Esophagus muscularis mucosa (tissue), 4 donors: ENCODE results near the gene ADAMTSL1. TPM values are rescaled to one million over a fixed set of nuclear protein-coding genes. Genes with fewer than 3 reads are reported as not detected.

Experiments used
- DNase-seq: peaks from one replicate; pipeline ENCODE4 v3.0.0-alpha.2; 2017; ENCODE audit errors: extremely low spot score
- H3K27ac ChIP-seq, 4 donors: fragments of 200-600 bp; sonication (generic); replicated peaks in 1 of 4; 1 replicate in 3 of 4; 2 replicates in 1 of 4; pipeline ENCODE4 v1.5.1; 2016 to 2019; ENCODE audit warnings: mild to moderate bottlenecking in 1 of 4
- H3K27me3 ChIP-seq, 4 donors: fragments of 200-600 bp; sonication (generic); one replicate each; pipeline versions ENCODE4 v1.5.1 to v1.6.0; 2016 to 2019
- H3K36me3 ChIP-seq, 4 donors: fragments of 200-600 bp; sonication (generic); one replicate each; pipeline ENCODE4 v1.5.1; 2016 to 2019
- H3K4me1 ChIP-seq, 4 donors: fragments of 200-600 bp; sonication (generic); one replicate each; pipeline ENCODE4 v1.5.1; 2016 to 2019
- H3K4me3 ChIP-seq, 4 donors: fragments of 200-600 bp; sonication (generic); 1 replicate in 2 of 4; 2 replicates in 2 of 4; pipeline ENCODE4 v1.5.1; 2016 to 2019; ENCODE audit warnings: mild to moderate bottlenecking in 4 of 4, moderate library complexity in 1 of 4
- H3K9me3 ChIP-seq, 4 donors: fragments of 200-600 bp; sonication (generic); 1 replicate in 3 of 4; 2 replicates in 1 of 4; pipeline ENCODE4 v1.5.1; 2016 to 2019
- CTCF ChIP-seq, 3 experiments: fragments of 200-600 bp in 2 of 3; fragments of 450-650 bp in 1 of 3; sonication (generic) in 2 of 3; IDR thresholded peaks; one replicate each; pipeline ENCODE4 v1.5.1; 2017 to 2019; ENCODE audit warnings: antibody characterized with exemption in 3 of 3, mild to moderate bottlenecking in 2 of 3, moderate library complexity in 1 of 3
- EP300 ChIP-seq: sonication (generic); formaldehyde crosslinking; IDR thresholded peaks from one replicate; pipeline ENCODE4 v1.6.1; 2017; ENCODE audit warnings: antibody characterized with exemption
- POLR2A ChIP-seq: fragments of 450-650 bp; IDR thresholded peaks from one replicate; pipeline ENCODE4 v1.6.1; 2017; ENCODE audit warnings: antibody characterized with exemption, moderate library complexity, mild to moderate bottlenecking, low read depth
- POLR2AphosphoS5 ChIP-seq, 2 donors: sonication (generic); formaldehyde crosslinking; IDR thresholded peaks; one replicate each; pipeline ENCODE4 v1.6.1; 2017; ENCODE audit warnings: antibody characterized with exemption in 2 of 2
- WGBS: methylation state at CpG from one replicate; pipeline ENCODE4 v1.1.5; 2018; 5-methylcytosine and 5-hydroxymethylcytosine counted together
- intact Hi-C: fragments of 100-400 bp; cut with DNase I; formaldehyde crosslinking; loops from one replicate; pipeline ENCODE4 v1.15.1; 2023
- total RNA-seq, 4 donors: library from RNA; depleted of rRNA; stranded (reverse); fragments of >200 nt; gene quantifications; one replicate each; pipeline versions ENCODE4 v1.1.0 to v1.2.1, GENCODE V29; 2016

The ADAMTSL1 gene
- total RNA-seq, 4 donors from 2014 or later = 81.7 to 172 (median 145) TPM

DNA sequence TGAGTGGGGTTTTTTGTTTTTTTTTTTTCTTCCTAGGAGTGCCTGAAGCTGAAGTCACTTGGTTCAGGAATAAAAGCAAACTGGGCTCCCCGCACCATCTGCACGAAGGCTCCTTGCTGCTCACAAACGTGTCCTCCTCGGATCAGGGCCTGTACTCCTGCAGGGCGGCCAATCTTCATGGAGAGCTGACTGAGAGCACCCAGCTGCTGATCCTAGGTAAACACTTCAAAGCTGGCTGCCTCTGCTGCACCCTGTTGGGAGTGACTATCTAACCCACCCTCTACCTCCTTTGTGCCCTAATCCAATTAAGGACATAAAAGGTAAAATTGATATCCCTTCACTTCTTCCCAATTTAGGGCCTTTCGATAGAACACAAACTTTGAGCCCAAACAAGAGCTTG, 352.3 kb downstream of the ADAMTSL1 start:
- intact Hi-C loops = no loop called here
- H3K27ac ChIP-seq = no peak overlapping the region
- no peaks in the 10 kb centered on the region for H3K27me3 ChIP-seq
- H3K36me3 ChIP-seq = peaks cover 0 to 26% (median 4%) of the 10 kb centered on the region in 4 donors
- DNase-seq = no peak
- no peaks in the 10 kb centered on the region for H3K9me3 ChIP-seq
- peaks cover 5 to 19% (median 13%) of the 10 kb centered on the region in 4 donors for H3K4me1 ChIP-seq
- H3K4me3 ChIP-seq = no peak overlapping the region
- TF ChIP-seq EP300 = no peak
- TF ChIP-seq CTCF (IDR thresholded peaks at IDR 0.05) = no peak
- no peak for TF ChIP-seq POLR2AphosphoS5 (IDR thresholded peaks at IDR 0.05)
- no peak for TF ChIP-seq POLR2A
- WGBS = 92% methylated on average over 6 of the region's 6 CpGs

DNA sequence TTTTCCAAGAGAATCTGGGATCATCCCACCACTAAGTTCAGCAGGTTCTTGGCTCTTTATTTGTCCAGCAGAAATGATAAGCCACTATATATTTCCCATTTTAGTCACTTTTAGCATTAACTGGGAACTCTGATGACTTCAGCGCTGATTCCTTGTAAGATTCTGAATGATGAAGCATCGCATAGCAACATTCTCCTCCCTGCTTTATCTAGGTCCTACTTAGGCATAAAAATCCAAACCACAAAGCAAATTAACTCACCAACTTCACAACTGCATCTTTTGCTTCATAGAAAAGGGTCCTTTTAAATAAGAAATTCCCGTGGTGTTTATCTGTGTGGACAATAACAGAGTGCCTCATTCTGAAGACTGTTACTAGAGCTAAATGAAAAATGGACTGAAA, 355.1 kb downstream of the ADAMTSL1 start:
- Histone ChIP-seq H3K27ac (no peak overlapping the region), H3K4me3 (no peak overlapping the region), H3K27me3 (no peaks in the 10 kb centered on the region), H3K4me1 (peaks cover 5 to 19% (median 13%) of the 10 kb centered on the region in 4 donors), H3K36me3 (peaks cover 0 to 28% (median 4%) of the 10 kb centered on the region in 4 donors), H3K9me3 (no peaks in the 10 kb centered on the region)
- 86% methylated on average over 3 of the region's 3 CpGs for WGBS
- TF ChIP-seq CTCF (IDR thresholded peaks at IDR 0.05) (no peak), POLR2A (no peak), EP300 (no peak), POLR2AphosphoS5 (IDR thresholded peaks at IDR 0.05) (no peak)
- DNase-seq = no peak
- intact Hi-C loops = no loop called here

DNA sequence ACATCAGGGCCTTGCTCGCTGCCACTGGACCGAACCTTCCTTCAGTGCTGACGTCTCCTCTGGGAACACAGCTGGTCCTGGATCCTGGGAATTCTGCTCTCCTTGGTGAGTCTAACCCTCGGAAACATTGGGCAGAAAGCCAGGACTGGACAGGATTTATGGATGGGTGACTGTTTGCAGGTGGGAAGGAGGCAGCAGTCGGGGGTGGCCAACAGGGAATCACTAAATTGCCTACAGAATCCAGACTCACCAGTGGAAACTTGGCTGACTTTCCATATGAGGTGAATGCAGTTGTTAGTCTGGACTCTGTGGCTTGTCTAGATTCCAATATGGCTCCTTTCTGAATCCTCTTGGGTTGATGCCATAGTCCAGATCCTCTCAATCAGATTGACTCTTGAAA, 355.9 kb downstream of the ADAMTSL1 start:
- no peak for DNase-seq

DNA sequence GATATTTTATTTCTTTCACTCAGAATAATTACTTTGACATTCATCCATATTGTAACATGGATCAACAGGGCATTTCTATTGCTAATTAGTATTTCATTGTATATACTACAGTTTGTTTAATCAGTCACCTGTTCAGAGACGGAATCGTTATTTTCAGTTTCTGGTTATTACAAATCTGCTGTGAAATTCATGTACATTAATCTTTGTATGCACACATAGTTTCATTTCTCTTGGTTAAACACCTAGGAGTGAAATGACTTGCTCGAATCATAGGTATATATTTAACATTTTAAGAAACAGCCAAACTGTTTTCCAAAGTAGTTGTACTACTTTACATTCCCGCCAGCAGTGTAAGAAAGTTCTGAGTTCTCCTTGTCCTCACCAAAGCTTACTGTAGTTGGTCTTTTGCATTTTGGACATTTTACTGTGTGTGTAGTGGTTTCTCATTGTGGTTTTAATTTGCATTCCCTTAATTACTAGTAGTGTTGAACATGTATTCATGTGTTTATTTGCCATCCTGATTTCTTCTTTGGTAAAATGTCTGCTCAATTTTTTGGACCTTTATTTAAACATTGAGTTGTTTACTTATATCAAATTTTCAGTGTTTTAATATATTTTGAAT, 360.9 kb downstream of the ADAMTSL1 start:
- Histone ChIP-seq H3K9me3 (no peaks in the 10 kb centered on the region), H3K36me3 (peaks cover 0 to 11% (median 2%) of the 10 kb centered on the region in 4 donors), H3K27me3 (no peaks in the 10 kb centered on the region), H3K4me1 (no peaks in the 10 kb centered on the region), H3K27ac (no peak overlapping the region), H3K4me3 (no peak overlapping the region)
- intact Hi-C loops = no loop called here
- no peak for DNase-seq
- TF ChIP-seq EP300 (no peak), CTCF (IDR thresholded peaks at IDR 0.05) (no peak), POLR2A (no peak)
- WGBS = 95% methylated on average over 4 of the region's 4 CpGs

More for the DNA sequence above, 355.9 kb downstream of the ADAMTSL1 start:
- Histone ChIP-seq H3K4me3 (no peak overlapping the region), H3K27ac (no peak overlapping the region), H3K36me3 (peaks cover 0 to 28% (median 4%) of the 10 kb centered on the region in 4 donors), H3K4me1 (peaks cover 4 to 14% (median 9%) of the 10 kb centered on the region in 4 donors), H3K9me3 (no peaks in the 10 kb centered on the region), H3K27me3 (no peaks in the 10 kb centered on the region)
- WGBS = 58% methylated on average over 4 of the region's 5 CpGs
- intact Hi-C loops = no loop called here
- TF ChIP-seq CTCF (IDR thresholded peaks at IDR 0.05) (no peak), EP300 (no peak), POLR2AphosphoS5 (IDR thresholded peaks at IDR 0.05) (no peak), POLR2A (no peak)

GRCh38 chr9:18837402-18837801, 363.4 kb downstream of the ADAMTSL1 start:
- intact Hi-C loops = no loop called here
- Histone ChIP-seq H3K9me3 (no peaks in the 10 kb centered on the region), H3K27ac (no peak overlapping the region), H3K4me1 (no peaks in the 10 kb centered on the region), H3K4me3 (no peak overlapping the region), H3K27me3 (no peaks in the 10 kb centered on the region), H3K36me3 (peaks cover 0 to 2% (median 0%) of the 10 kb centered on the region in 4 donors)
- TF ChIP-seq POLR2A (no peak), CTCF (IDR thresholded peaks at IDR 0.05) (no peak), POLR2AphosphoS5 (IDR thresholded peaks at IDR 0.05) (no peak), EP300 (no peak)
- DNase-seq = no peak
- WGBS = 95% methylated on average over 5 of the region's 5 CpGs
